ENCODE measurements around the gene STON2. TPM values are rescaled to one million over a fixed set of nuclear protein-coding genes. Genes with fewer than 3 reads are reported as not detected.

STON2 gene
- total RNA-seq, 1 experiment from 2014 or later, result 12.3 TPM

DNA sequence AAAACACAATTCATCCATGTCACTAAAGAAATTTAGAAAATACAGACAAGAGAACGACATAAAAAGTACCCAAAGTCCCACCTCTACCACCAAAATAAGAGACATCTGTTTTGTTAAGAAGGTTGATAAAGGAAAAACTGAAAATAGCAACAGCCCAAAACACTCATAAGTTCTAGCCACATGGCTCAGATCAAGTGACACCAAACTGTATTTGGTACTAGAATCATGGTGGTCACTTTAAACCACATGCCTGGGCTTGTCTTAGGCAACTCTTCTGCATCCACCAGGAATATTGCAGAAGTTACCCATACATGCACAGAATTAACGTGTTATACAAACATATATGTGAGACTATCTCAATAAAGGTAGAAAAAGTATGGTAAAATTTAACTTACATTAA lies 101.2 kb downstream of the STON2 start:
- Histone ChIP-seq H2AFZ (ENCODE audit: low read length) (no peak overlapping the region), H3K79me2 (ENCODE audit: low read length) (no peaks in the 10 kb centered on the region), H3K36me3 (ENCODE audit: low read depth, low read length) (no peaks in the 10 kb centered on the region), H3K4me3 (ENCODE audit: low read length) (no peak overlapping the region), H3K4me1 (ENCODE audit: insufficient read depth, low read length) (peaks cover 20% of the 10 kb centered on the region), H4K20me1 (ENCODE audit: low read length) (no peaks in the 10 kb centered on the region), H3K9me3 (ENCODE audit: low read length) (no peaks in the 10 kb centered on the region), H3F3A (ENCODE audit: low read length, unreplicated experiment) (no peaks in the 10 kb centered on the region), H3K27ac (ENCODE audit: low read length) (no peak overlapping the region), H3K27me3 (ENCODE audit: low read length) (no peaks in the 10 kb centered on the region), H3K4me2 (ENCODE audit: low read length) (no peak overlapping the region), H3K9me2 (replicated peaks; ENCODE audit: low read length) (no peaks in the 10 kb centered on the region), H3K9ac (ENCODE audit: low read length) (no peak overlapping the region)
- no TSS peak for BruUV-seq (replicated peaks)
- ChIA-PET CTCF (no interaction called here), POLR2A (ENCODE audit: unreplicated experiment) (no interaction called here)
- ATAC-seq, result no peak
- TF ChIP-seq EZH2phosphoT487 (IDR thresholded peaks at IDR 0.05; ENCODE audit: borderline replicate concordance, low read length) (no peak), EZH2 (IDR thresholded peaks at IDR 0.05; ENCODE audit: low read length, unreplicated experiment) (no peak)
- TF ChIP-seq, protein P1, sequence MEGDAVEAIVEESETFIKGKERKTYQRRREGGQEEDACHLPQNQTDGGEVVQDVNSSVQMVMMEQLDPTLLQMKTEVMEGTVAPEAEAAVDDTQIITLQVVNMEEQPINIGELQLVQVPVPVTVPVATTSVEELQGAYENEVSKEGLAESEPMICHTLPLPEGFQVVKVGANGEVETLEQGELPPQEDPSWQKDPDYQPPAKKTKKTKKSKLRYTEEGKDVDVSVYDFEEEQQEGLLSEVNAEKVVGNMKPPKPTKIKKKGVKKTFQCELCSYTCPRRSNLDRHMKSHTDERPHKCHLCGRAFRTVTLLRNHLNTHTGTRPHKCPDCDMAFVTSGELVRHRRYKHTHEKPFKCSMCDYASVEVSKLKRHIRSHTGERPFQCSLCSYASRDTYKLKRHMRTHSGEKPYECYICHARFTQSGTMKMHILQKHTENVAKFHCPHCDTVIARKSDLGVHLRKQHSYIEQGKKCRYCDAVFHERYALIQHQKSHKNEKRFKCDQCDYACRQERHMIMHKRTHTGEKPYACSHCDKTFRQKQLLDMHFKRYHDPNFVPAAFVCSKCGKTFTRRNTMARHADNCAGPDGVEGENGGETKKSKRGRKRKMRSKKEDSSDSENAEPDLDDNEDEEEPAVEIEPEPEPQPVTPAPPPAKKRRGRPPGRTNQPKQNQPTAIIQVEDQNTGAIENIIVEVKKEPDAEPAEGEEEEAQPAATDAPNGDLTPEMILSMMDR (conservative IDR thresholded peaks at IDR 0.05; ENCODE audit: low read depth, low read length), result no peak
- DNase-seq, result no peak
- intact Hi-C loops (cut with micrococcal nuclease), result no loop called here

DNA sequence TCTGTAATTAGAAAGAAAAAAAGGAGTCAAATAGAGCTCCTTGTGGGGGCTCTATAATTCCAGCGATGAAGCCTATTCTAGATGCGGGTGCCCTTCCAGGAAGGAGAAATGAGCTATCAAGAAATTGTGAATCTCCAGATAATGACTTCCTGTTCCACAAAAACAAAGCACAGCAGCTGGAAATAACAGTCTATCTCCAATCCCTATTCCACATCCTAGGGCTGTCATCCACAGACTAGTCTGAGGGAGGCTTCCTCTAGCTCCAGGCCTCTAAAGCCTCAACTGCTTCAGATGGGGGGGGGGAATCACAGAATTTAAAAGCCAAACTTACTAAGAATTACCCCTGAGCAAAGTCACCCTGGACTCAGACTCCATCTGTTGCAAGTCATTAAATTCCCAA lies 102.0 kb downstream of the STON2 start:
- Histone ChIP-seq H4K20me1 (ENCODE audit: low read length) (no peaks in the 10 kb centered on the region), H3F3A (ENCODE audit: low read length, unreplicated experiment) (no peaks in the 10 kb centered on the region), H3K9me3 (ENCODE audit: low read length) (no peaks in the 10 kb centered on the region), H3K4me2 (ENCODE audit: low read length) (no peak overlapping the region), H3K36me3 (ENCODE audit: low read depth, low read length) (no peaks in the 10 kb centered on the region), H3K27me3 (ENCODE audit: low read length) (no peaks in the 10 kb centered on the region), H3K9me2 (replicated peaks; ENCODE audit: low read length) (no peaks in the 10 kb centered on the region), H2AFZ (ENCODE audit: low read length) (no peak overlapping the region), H3K4me3 (ENCODE audit: low read length) (no peak overlapping the region), H3K9ac (ENCODE audit: low read length) (no peak overlapping the region), H3K79me2 (ENCODE audit: low read length) (no peaks in the 10 kb centered on the region), H3K27ac (ENCODE audit: low read length) (no peak overlapping the region), H3K4me1 (ENCODE audit: insufficient read depth, low read length) (peaks cover 14% of the 10 kb centered on the region)
- DNase-seq (no peak), ATAC-seq (no peak)
- ChIA-PET POLR2A (ENCODE audit: unreplicated experiment) (no interaction called here), CTCF (no interaction called here)
- no peak for TF ChIP-seq EZH2phosphoT487 (IDR thresholded peaks at IDR 0.05; ENCODE audit: borderline replicate concordance, low read length)
- TF ChIP-seq, protein P1 (conservative IDR thresholded peaks at IDR 0.05; ENCODE audit: low read depth, low read length), result no peak
- TF ChIP-seq EZH2 (IDR thresholded peaks at IDR 0.05; ENCODE audit: low read length, unreplicated experiment), result no peak
- BruUV-seq (replicated peaks), result no TSS peak
- intact Hi-C loops (cut with micrococcal nuclease), result no loop called here

DNA sequence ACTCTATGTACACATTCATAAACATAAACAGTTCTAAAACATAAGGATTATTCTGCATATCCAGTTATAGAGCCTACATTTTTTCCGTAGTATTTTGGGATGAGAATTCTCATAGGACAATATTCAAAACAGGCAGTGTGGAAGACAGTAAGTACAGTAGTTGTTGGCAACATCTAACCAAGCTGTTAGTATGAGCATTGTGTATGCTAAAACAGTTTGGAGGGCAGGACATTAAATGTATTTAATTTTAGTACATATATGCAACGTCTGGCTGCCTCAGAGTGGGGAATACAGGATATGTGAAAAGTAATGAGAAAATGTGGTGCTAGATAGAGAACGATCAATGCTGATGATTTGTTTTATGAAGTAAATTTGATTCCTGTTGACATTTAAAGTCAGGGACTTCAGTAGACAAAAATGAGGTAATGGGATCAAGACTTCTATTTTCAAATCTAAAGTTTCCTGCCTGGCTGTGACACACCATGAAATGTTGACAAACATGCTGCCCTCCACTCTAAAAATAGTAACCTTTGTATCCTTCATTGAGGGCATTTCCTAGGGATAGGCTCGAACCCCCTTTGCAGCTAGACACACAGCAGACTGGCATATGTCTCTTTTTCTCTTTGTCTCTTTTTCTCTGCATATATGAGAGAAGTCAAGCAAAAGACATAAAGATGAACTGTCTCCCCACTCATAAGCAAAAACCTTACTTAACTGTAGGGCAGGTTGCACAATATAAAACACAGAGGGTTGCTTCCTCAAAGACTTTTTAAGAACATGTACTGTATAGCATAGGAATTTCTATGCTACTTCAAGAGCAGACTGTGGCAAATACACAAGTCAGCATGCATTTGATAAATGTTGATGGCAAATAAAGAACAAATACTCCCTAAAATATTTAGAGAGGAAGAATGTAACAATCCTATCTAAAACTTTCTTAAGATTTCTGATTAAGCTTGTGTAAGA lies 103.9 kb downstream of the STON2 start:
- ChIA-PET POLR2A (ENCODE audit: unreplicated experiment) (no interaction called here), CTCF (no interaction called here)
- Histone ChIP-seq H3K9me3 (ENCODE audit: low read length) (no peaks in the 10 kb centered on the region), H3K27ac (ENCODE audit: low read length) (no peak overlapping the region), H3K9me2 (replicated peaks; ENCODE audit: low read length) (no peaks in the 10 kb centered on the region), H3K4me1 (ENCODE audit: insufficient read depth, low read length) (no peaks in the 10 kb centered on the region), H3K9ac (ENCODE audit: low read length) (no peak overlapping the region), H2AFZ (ENCODE audit: low read length) (no peak overlapping the region), H3K79me2 (ENCODE audit: low read length) (no peaks in the 10 kb centered on the region), H3K27me3 (ENCODE audit: low read length) (no peaks in the 10 kb centered on the region), H3K36me3 (ENCODE audit: low read depth, low read length) (no peaks in the 10 kb centered on the region), H3K4me2 (ENCODE audit: low read length) (no peak overlapping the region), H3K4me3 (ENCODE audit: low read length) (no peak overlapping the region), H4K20me1 (ENCODE audit: low read length) (no peaks in the 10 kb centered on the region), H3F3A (ENCODE audit: low read length, unreplicated experiment) (no peaks in the 10 kb centered on the region)
- BruUV-seq (replicated peaks), result no TSS peak
- DNase-seq (no peak), ATAC-seq (no peak)
- intact Hi-C loops (cut with micrococcal nuclease), result no loop called here
- no peak for TF ChIP-seq EZH2 (IDR thresholded peaks at IDR 0.05; ENCODE audit: low read length, unreplicated experiment)
- TF ChIP-seq, protein P1 (conservative IDR thresholded peaks at IDR 0.05; ENCODE audit: low read depth, low read length), result no peak
- TF ChIP-seq EZH2phosphoT487 (IDR thresholded peaks at IDR 0.05; ENCODE audit: borderline replicate concordance, low read length), result no peak
